Activated CD4-positive, CD25-positive, alpha-beta regulatory T cell treated with anti-CD3 and anti-CD28 coated beads, Interleukin-2, amount 50 U/mL, for 72 hours (primary cell): Measurements from ENCODE around the gene KCNC4.

Experiments used
- DNase-seq: peaks from one replicate; pipeline ENCODE4 v3.0.0; 2021

The KCNC4 gene

DNA sequence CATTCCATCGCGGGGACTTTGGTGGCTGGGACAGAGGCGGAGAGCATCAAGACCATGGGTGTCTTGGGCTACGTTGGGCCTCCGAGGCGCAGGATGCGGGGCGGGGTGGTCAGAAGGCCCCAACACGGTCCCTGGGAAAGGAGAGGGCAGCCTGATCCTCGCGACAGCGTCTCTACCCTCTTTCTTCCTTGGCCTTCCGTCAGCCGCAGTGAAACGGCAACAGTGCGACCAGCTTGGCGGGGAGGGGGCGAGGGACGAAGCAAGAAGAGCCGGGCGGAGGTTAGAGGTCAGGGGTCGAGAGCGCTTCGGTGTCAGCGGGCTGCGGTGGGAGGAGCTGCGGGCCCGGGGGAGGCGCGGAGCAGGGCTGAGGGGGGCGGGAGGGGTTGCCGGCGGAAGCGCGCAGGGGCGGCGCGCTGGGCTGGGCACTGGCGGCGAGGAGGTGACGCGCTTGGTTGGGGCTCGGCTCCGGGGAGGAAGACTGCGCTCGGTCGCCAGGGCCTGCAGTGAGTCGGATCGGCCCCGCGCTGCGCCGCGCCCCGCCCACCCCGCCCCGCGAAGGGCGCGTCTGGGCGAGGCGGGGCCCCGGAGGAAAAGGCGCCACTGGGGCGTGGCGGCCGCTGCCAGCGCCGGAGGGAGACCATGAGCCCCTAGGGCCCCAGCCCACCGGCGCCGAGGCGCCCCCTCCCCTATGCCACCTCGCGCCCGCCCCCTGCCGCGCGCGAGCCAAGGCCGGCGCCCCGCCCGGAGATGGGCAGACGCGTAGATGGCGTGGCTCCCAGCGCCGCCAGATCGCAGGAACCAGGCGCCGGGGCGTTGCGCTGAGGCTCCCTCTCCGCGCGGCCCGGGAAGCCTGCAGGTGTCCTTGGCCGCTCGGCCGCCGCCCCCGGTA lies at the start of gene KCNC4:
Gene KCNC4, plus strand, starts transcription at position 600 of the 889 bp plus-strand sequence. CDS start 1,186 bp downstream, outside the sequence.
- peak; percentile 81 for DNase-seq

DNA sequence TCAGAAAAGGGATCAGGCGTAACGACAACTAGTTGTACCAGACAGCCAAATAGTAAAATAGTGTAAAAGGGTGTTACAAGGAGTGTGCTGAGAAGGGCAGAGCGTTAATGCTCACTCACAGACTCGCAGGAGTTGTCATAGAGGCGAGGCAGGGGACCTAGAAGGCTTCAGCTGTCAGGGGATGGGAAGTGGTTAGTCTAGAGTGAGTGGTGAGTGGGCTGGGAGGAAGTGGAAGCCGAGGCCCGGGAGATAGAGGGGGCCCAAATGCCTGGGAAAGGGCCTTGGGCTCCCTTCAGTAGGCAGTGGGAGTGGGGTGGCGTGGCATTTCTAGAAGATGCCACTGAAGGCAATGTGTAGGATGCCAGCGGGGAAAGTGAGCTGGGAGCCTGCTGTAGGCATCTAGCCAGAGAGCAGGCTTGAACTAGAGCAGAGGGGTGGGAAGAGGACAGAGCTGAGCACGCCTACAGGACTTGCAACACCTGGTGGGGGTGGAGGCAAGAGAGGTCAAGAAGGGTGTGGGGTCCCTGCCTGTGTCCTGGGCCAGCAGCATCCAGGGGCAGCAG lies 49.5 kb upstream of the KCNC4 start:
- no peak for DNase-seq

DNA sequence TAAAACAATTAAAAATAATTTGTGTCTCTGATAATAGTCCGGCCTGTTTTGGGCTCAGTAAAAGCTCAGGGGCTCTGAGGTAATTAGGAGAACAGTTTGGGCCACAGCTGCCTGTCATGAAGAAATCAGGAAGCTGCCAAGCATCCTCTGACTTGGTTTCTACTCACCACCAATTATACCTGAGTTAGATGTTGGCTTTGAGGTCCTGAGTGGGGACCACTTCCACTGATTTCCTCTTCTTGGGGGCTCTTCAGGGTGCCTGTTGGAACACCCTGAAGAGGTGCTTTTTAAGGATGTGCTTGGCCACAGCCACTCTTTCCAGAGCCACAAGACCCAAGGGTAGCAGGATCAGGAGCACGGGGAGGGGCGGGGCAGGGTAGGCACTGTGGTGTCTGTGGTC lies 48.9 kb upstream of the KCNC4 start:
- DNase-seq, result no peak

DNA sequence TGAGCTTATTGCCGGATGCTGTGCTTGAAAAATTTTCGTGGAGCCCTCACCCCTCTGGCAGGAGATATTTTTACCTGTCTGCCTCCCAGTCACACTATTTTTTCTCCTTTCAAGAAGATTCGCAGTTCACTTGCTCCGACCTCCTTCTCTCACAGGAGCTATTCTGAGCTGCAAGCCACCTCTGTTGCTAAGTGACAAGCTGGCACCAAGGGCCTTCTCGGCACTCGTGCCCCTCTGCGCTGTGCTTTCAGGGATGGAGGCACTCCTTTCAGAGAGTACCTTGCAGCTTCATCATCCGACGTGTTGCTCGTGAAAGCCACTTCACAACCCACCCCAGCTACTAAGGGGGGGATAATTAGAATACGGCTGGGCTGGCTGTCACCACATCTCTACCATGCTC lies 48.3 kb upstream of the KCNC4 start:
- DNase-seq, result no peak

DNA sequence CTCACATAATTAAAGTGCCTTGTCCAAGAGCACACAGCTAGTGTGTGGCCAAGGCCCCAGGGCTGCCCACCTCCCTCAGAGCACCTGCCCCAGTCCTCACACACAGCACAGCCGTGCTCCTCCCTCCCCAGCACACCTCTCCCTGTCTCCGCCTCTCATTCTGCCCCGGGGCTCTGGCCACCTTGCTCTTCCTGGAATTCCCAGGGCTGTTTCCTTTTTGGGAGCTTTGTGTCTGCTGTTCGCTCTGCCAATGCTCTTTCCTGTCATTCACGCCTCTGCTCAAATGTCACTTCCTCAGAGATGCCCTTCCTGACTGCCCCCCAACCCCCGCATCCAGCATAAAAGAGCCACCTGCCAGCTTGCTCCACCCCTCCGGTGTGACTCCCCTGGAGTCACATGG lies 46.5 kb upstream of the KCNC4 start:
- DNase-seq, result no peak

DNA sequence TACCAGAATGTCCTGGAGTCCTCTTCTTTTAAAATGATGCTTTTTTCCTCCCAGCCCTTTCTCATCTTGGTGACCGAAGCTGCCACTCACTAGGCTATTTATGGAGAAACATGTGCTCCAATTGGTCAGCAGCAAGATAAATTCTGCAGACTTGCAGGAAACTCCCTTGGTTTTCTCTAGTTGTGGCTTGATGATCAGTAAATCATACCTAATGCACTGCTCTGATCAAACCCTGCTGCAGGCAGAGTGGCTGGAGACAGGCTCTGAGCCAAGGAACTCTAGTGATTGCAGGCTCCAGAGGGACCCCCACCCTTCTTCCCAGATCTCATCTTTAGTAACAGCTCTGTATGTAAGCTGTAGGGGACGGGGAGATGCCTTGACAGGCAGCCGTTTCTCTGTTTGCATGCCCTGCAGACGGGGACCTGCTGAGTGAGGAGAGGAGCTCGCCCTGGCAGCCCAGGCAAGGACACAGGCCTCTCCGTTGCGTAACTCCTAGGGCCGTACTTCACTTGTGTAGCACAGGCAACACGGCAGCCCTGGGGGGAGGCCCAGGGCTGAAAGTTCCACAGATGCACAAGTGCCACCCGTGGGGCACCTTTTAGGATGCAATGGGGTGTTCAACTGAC lies 45.3 kb upstream of the KCNC4 start:
- no peak for DNase-seq

DNA sequence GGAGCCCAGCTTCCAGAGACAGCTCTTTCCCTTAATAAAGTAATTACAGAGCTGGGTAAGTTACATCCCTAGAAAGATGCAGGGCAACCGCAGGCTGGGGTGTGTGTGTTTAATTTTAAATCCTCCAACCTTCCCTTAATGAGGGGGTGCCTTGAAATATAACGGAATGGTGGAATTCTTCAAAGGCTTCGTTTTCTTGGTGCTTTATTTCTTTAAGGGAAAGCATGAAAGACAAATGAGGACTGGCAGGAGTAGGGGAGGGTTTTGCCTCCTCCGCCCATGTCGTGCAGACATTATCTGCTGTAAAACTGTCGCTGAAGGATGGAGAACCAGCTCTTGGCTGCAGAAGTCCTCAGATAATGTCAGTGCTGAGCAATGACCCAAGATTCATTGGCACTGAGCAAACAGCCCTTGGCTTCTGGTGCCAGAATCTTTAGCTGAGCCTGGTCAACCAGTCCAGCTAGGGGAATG lies 44.3 kb upstream of the KCNC4 start:
- no peak for DNase-seq

DNA sequence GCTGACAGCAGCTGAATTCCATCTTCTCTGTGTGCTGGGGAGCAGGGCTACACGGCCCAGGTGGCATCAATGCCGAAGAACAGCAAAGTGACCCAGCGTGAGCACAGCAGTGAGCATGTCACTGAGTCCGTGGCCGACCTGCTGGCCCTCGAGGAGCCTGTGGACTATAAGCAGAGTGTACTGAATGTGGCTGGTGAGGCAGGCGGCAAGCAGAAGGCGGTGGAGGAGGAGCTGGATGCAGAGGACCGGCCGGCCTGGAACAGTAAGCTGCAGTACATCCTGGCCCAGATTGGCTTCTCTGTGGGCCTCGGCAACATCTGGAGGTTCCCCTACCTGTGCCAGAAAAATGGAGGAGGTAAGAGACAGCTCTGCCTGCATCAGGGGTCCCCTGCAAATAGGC lies 43.3 kb upstream of the KCNC4 start:
- no peak for DNase-seq

DNA sequence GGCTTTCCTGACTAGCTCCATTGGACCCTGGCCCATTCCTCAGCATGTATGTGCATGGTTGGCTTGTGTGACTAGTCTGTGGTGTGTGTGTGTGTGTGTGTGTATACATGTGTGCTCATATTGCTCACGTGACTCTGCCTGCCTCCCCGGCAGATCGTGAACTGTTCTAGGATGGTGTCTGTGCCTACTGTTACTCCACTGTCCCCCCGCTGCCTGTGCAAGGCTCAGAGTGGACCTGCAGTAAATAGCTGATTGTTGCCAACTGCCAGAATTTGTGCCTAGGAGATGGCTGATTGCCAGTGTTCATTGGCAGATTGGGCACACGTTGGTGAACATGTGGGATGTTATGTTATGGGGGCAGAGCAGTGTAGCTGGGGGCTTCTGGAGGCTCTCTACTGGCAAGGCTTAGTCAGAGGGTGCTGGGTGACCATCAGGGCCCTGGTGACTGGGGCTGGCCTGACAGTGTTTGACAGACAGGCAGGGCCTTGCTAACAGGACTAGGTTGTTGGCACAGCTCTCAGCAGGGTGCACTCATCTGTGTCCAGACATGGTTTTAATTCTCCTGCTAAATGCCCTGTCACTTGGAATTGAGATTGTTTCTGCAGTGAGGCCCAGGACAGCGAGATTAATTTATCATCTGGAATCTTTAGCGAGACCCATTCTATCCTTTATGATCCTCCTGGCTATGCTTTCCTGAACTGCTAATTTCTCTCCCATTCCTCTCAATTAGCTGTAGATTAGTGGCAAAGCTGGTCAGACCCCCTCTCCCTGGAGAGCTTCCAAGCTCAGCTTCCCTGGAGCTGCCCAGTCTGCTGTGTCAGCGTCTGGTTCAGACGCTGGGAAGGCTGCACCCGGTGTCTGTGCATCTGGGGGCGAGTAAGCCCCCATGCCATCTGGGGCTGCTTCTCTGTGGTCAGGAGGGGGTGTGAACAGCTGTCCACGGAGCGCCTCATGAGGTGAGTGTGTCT lies 39.1 kb upstream of the KCNC4 start:
- no peak for DNase-seq

DNA sequence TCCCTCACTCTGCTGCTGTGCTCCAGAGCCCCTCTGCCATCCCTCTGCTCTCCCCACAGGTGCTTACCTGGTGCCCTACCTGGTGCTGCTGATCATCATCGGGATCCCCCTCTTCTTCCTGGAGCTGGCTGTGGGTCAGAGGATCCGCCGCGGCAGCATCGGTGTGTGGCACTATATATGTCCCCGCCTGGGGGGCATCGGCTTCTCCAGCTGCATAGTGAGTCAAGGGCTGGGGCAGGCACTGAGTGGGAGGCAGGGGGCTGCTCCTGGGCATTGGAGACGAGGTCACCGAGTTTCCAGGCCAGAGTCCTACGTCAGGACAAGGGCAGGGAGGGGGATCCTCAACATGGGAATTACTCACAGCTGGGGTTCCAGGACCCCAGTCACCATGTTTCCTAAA lies 38.1 kb upstream of the KCNC4 start:
- no peak for DNase-seq

DNA sequence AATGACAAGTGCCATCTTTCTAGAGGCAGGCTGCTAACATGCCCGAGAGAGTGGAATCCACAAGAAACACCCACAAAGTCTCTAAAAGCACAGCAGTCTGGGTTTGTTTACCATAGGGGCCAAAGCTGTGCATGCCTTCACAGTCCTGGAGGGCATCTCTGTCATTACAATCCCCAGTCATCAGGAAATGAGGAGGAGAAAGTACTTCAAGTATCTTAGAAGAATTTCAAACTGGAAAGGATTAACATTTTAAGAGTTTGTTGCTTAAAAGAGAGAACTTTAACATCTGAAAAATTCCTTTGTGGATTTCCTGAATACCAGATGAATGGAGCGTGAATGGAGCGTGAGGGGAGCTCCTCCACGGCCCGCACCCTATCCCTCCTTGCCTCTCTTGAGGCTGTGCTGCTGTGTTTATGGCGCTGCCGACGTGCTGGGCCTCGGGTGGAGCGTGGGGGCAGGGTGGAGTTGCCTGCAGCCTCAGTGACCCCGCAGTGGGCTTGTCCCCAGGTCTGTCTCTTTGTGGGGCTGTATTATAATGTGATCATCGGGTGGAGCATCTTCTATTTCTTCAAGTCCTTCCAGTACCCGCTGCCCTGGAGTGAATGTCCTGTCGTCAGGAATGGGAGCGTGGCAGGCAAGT lies 36.5 kb upstream of the KCNC4 start:
- DNase-seq, result no peak

DNA sequence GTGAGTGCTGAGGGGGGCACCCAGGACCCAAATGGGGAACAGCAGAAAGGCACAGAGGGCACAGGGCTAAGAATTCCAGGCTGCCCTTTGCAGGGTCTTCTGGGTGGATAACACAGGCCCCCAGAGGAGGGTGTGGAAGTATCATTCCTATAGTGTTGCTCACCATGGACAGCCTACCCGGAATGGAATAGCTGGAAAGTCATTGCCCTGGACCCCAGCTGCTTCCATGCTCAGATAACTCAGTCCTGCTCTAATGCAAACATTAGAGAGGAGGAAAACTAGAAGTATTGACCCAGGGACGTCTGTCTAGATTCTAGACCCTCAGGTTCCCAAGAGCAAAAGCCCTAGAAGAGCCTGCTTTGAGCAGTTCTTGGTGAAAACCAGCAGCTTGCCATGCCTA lies 35.2 kb upstream of the KCNC4 start:
- no peak for DNase-seq

DNA sequence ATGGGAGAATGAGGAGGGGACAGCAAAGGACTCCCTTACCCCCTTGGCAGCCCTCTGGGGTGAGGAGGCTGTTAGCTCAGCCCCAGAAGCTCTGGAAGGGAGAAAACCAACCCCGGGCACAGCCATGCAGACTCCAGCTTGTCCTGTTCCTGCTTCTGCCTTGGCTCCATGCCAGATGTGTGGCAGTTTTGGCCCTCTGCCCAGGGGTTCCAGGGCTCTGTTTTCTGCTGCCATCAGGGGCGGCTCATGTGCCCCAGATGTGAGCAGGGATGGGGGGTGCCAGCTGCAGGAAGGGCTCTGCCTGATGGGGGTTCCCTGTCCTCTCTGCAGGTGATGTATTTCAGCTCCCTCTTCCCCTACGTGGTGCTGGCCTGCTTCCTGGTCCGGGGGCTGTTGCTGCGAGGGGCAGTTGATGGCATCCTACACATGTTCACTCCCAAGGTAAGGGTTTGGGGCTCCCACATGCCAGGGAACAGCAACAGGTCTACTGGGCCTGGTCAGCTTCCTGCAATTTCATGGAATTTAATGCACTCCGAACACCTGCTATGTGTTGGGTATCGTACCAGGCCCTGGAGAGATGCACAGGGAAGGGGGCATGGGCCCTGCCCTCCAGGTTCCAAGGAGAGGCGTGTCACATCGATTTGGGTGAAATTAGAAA lies 33.7 kb upstream of the KCNC4 start:
- DNase-seq, result no peak

DNA sequence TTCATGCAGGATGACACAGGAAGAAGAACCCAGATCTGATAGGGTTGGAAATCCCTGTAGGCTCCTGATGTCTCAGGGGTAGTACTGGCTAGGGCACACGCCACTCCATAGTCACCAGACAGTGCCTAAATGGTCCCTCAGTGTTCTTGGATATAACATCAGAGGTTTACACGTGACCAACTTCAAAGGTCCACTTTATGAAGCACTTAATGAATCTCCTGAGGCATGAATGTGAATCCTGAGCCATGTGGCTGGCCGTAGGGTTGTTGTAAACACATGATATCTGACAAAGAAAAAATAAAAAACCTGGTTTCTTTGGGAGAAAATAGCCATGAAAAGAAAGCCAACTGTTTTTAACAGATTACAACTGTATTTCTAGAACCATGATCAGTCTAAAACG lies 32.3 kb upstream of the KCNC4 start:
- DNase-seq, result no peak

DNA sequence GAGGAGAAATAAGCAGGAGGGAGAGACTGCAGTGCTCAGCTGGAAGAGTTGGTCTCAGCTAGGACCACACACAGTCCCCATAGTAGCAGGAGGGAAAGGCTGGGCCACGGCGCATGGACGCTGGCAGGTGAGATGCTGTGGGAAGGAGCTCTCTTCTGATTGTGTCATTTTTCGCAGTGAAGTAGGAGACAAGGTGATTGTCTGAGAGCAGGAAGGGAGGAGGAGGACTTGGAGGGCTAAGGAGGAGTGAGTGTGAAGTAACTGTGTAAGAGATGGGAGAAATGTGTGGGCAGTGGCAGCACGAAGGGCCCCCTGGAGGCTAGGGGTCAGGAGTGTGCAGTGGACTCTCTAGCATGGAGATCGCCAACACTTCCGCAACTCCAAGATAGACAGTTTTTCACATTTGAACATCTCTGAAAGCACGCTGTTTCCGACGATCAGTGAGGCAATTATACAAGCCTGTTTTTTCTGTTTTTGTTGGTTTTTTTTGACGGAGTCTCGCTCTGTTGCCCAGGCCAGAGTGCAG lies 26.4 kb upstream of the KCNC4 start:
- no peak for DNase-seq

DNA sequence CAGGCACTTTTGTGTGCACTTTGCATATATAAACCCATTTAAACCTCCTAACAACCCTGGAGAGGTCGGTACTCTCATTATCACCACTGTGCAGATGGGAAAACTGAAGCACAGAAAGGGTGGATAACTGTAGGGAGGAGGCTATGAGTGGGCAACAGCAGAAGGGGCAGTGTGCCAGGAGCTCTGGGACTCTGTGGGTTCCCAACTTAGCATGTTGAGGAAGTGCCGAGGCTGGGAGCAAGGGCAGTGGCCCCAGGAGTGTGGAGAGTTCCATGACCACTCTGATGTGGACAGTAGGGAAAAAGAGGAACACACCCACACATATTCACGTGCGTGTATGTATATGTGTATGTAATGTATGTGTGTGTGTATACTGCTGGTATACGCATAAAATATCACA lies 25.7 kb upstream of the KCNC4 start:
- DNase-seq, result no peak

DNA sequence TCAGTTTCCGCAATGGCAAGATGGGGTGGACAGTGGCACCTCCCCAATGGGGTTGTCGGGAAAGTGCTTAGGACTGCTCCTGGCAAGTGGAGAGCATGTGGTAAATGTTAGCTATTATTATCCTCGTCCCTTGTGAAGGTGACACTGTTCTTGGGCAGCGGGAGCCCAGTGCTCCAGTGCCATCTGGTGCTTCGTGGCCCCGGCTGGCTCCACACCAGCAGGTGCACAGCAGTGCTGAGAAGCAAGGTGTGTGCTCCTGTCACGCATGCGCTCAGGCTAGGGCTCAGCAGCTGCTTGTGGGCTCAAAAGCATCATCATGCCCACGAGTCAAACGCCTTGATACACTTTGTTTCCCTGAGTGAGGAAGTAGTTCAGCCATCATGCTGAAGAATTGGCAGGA lies 24.9 kb upstream of the KCNC4 start:
- no peak for DNase-seq

DNA sequence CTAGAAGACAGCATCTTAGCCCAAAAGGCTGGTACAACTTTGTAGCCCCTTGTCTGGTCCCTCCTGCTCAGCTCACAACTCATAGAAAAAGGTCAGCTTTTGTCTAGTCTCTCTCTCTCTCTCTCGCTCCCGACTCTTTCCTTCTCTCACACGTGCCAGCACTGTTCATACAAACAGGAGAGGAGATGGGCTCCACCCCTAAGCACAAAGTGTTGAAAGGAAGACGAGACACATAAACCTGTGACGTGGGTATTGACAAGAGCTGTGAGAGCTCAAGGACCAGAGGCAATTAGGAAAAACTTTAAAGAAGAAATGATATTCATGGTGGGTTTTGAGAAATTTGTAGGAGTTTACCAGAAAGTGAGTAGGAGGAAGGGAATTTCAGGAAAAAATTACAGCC lies 23.6 kb upstream of the KCNC4 start:
- DNase-seq, result no peak

DNA sequence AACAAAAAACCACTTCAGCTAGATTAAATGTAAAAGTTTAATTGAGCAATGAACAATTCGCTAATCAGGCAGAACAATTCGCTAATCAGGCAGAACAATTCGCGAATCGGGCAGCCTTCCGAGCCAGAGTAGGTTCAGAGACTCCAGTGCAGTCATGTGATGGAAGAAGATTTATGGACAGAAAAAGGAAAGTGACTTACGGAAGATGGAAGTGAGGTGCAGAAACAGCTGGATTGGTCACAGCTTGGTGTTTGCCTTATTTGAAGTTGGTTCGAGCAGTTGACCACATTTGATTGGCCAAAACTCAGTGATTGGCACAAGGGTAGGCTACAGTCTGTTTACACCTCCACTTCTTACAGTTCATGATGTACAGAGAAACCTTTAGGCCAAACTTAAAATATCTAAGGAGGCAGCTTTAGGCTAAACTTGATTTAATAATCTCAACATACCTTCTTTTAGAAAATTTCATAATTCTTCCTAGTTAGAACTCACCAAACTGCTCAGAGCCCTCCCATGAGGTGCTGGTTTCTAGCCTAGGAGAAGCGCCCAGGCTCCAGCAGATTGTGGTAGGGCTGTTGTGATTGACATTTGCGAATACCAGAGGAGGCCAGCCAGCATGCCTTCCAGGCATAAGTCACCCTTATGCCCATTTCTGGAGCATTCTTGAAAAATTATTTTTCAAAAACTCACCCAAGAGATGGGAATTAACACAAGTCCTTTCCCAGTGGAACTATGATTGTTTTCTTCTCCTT lies 22.8 kb upstream of the KCNC4 start:
- DNase-seq, result no peak

DNA sequence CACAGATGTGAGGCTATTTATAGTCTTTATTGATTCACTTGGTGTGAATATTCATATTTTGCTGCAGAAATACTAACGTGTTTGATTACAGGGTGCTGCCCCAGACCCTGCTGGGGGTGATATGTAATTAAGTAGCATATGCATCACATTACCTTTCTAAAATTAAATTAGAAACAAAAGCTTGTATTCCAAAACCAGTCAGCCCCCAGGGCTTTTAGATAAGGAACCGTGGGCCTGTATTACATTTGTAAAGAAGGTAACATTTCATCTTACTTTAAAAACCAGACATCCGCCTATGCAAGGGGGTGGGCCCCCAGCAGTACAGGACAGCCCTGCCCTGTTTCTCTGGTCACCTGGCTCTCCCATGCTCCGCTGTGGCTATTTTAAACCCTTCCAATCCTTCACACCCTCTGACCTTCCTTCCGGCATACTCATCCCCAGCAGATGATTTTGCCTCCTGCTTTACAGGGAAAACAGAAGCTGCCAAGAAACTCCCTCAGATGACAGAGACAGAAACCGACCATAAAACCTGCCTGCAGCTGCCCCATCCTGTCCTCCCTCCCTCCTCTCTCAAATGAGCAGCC lies 22.0 kb upstream of the KCNC4 start:
- no peak for DNase-seq
